Measurements from ENCODE around the gene ENC1.
"Not testable (repeated sequence)": the region's sequence is repeated elsewhere in the genome, so short reads cannot be mapped to it uniquely, and the experiment has no call there.

Gene ENC1

DNA sequence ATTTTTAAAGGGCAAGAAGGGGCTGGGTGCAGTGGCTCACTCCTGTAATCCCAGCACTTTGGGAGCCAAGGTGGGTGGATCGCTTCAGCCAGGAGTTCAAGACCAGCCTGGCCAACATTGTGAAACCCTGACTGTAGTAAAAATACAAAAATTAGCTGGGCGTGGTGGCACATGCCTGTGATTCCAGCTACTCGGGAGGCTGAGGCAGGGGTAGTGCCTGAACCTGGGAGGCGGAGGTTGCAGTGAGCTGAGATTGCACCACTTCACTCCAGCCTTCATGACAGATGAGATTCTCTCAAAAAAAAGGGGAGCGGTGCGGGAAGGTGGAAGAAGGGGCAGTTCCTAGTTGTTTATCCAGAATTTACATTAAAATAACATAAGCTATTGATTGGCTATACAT lies 35.9 kb upstream of the ENC1 start:
- not testable (repeated sequence) for H2BK5ac ChIP-seq (ENCODE audit: low read length); H4K91ac ChIP-seq (ENCODE audit: low read depth, low read length, poor library complexity); H2BK12ac ChIP-seq (ENCODE audit: low read length); H3K9me3 ChIP-seq (replicated peaks in 1 of 2; ENCODE audit: control insufficient read depth in 2 of 2, insufficient read depth in 1 of 2, low read depth in 1 of 2, low read length in 2 of 2); H3K23ac ChIP-seq (ENCODE audit: low read depth, low read length, poor library complexity); H2AK5ac ChIP-seq (ENCODE audit: low read depth, low read length); H2BK15ac ChIP-seq (ENCODE audit: low read length); H3K36me3 ChIP-seq (replicated peaks in 1 of 2; ENCODE audit: control insufficient read depth in 2 of 2, insufficient read depth in 2 of 2, low read length in 2 of 2); H3K4me3 ChIP-seq (ENCODE audit: low read length in 2 of 2); H3K4me1 ChIP-seq (ENCODE audit: control insufficient read depth in 2 of 2, insufficient read depth in 1 of 2, low read depth in 1 of 2, low read length in 2 of 2); H3K14ac ChIP-seq (ENCODE audit: low read length); H3K4me2 ChIP-seq (ENCODE audit: insufficient read depth, low read length, poor library complexity, severe bottlenecking); H2AFZ ChIP-seq (ENCODE audit: low read length); H3K27me3 ChIP-seq (ENCODE audit: control insufficient read depth in 3 of 3, insufficient read depth in 3 of 3, low read depth in 1 of 3, low read length in 3 of 3); H4K8ac ChIP-seq (ENCODE audit: low read depth, low read length); H3K79me1 ChIP-seq (ENCODE audit: low read depth, low read length); H3K27ac ChIP-seq (replicated peaks; ENCODE audit: low read length); H3K18ac ChIP-seq (ENCODE audit: low read length); H3K4ac ChIP-seq (ENCODE audit: low read length); H3K9ac ChIP-seq (ENCODE audit: low read depth, low read length, poor library complexity); H2BK120ac ChIP-seq (ENCODE audit: low read depth, low read length); DNase-seq (ENCODE audit: low spot score)
- no CpG with 5 or more reads among the region's 6 CpGs for WGBS, 2 donors (ENCODE audit: extremely low coverage in 2 of 2, insufficient read length in 2 of 2, insufficient replicate concordance in 1 of 2)

DNA sequence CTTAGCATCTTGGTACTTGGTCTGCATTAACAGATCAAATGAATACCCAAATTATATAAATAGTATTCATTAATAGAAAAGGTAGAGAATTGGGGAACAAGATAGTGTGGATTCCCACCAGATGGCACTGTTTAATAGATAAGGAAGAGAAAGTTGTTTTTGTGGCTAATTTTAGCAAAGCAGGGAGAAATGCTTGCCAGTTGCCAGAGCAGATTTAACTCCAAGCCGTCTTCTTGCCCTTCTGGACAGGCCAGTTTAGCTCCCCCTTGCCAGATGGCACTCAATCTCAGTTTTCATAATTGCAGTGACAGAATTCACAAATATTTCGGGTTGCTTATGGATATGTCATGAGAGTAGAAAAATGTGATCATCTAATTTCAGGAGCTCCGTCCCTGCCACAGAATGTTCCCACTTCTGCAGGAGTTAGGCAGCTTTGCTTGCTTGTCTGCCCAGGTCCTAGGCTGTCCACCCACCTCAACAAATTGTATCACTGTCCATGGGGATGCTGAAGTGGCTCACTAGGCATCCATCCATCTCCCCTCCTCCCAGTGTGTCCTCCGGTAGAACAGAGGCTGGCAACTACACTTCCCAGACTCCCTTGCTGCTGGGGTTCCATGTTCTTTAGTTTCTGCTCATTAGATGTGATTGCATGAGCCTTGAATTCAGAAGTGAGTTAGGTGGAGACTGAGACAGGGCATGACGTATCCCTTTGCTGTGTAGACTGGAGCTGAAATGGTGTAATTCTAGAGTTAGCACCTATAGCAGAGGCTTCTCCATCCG lies 32.7 kb upstream of the ENC1 start:
- Histone ChIP-seq H2AK5ac (ENCODE audit: low read depth, low read length) (no peak overlapping the region), H2BK5ac (ENCODE audit: low read length) (no peak overlapping the region), H3K9me3 (replicated peaks in 1 of 2; ENCODE audit: control insufficient read depth in 2 of 2, insufficient read depth in 1 of 2, low read depth in 1 of 2, low read length in 2 of 2) (no peaks in the 10 kb centered on the region), H3K27me3 (ENCODE audit: control insufficient read depth in 3 of 3, insufficient read depth in 3 of 3, low read depth in 1 of 3, low read length in 3 of 3) (no peaks in the 10 kb centered on the region), H2BK120ac (ENCODE audit: low read depth, low read length) (no peak overlapping the region), H2BK15ac (ENCODE audit: low read length) (no peak overlapping the region), H3K79me1 (ENCODE audit: low read depth, low read length) (no peaks in the 10 kb centered on the region), H2BK12ac (ENCODE audit: low read length) (no peak overlapping the region), H4K91ac (ENCODE audit: low read depth, low read length, poor library complexity) (no peak overlapping the region), H3K18ac (ENCODE audit: low read length) (no peak overlapping the region), H3K23ac (ENCODE audit: low read depth, low read length, poor library complexity) (no peak overlapping the region), H3K4me1 (ENCODE audit: control insufficient read depth in 2 of 2, insufficient read depth in 1 of 2, low read depth in 1 of 2, low read length in 2 of 2) (peaks cover 2 to 4% of the 10 kb centered on the region in 2 donors), H2AFZ (ENCODE audit: low read length) (peak overlapping the region; percentile 47), H3K36me3 (replicated peaks in 1 of 2; ENCODE audit: control insufficient read depth in 2 of 2, insufficient read depth in 2 of 2, low read length in 2 of 2) (no peaks in the 10 kb centered on the region), H3K4me2 (ENCODE audit: insufficient read depth, low read length, poor library complexity, severe bottlenecking) (no peak overlapping the region), H3K27ac (replicated peaks; ENCODE audit: low read length) (no peak overlapping the region), H4K8ac (ENCODE audit: low read depth, low read length) (no peak overlapping the region), H3K14ac (ENCODE audit: low read length) (no peak overlapping the region), H3K4me3 (ENCODE audit: low read length in 2 of 2) (no peak overlapping the region), H3K4ac (ENCODE audit: low read length) (no peak overlapping the region), H3K9ac (ENCODE audit: low read depth, low read length, poor library complexity) (no peak overlapping the region)
- DNase-seq (ENCODE audit: low spot score) = no peak
- WGBS, 2 donors (ENCODE audit: extremely low coverage in 2 of 2, insufficient read length in 2 of 2, insufficient replicate concordance in 1 of 2) = no CpG with 5 or more reads among the region's 6 CpGs

DNA sequence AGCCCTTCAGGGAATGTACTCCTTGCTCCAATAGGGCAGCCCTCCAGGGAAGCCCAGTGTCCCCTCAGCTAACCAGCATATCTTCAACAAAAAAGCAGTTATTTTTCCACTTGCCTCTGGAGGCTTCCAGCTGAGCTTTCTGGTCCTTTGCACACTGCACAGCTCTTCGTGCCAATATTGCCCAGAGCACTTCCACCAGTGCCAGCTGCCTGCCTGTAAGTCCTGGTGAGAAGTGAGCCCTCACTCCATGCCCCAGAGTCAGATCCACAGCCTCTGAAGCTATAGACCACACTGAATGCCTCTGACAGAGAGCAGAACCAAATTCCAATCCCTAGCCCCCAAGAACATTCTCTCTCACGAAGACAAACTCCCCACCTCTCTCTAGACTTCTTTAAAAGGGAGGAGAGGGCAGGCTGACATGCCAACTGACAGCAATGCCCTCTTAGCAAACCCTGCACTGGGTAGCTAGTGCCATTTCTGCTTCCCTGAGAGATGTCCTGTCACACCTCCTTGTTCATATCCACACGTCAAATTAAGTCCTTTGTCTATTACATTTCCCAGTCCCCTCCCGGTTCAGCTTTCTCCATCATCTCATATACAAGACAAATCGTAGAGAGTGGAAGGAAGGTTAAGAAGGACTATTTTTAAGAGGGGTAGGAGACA lies 31.8 kb upstream of the ENC1 start:
- H2AFZ ChIP-seq (ENCODE audit: low read length) = no peak overlapping the region
- H2BK15ac ChIP-seq (ENCODE audit: low read length) = no peak overlapping the region
- H3K9ac ChIP-seq (ENCODE audit: low read depth, low read length, poor library complexity) = no peak overlapping the region
- H3K9me3 ChIP-seq (replicated peaks in 1 of 2; ENCODE audit: control insufficient read depth in 2 of 2, insufficient read depth in 1 of 2, low read depth in 1 of 2, low read length in 2 of 2) = no peaks in the 10 kb centered on the region
- no peak overlapping the region for H3K4me3 ChIP-seq (ENCODE audit: low read length in 2 of 2)
- H3K27me3 ChIP-seq (ENCODE audit: control insufficient read depth in 3 of 3, insufficient read depth in 3 of 3, low read depth in 1 of 3, low read length in 3 of 3) = peaks cover 0 to 6% (median 0%) of the 10 kb centered on the region in 3 experiments
- H3K4me1 ChIP-seq (ENCODE audit: control insufficient read depth in 2 of 2, insufficient read depth in 1 of 2, low read depth in 1 of 2, low read length in 2 of 2) = peaks cover 2 to 4% of the 10 kb centered on the region in 2 donors
- no peak overlapping the region for H3K4me2 ChIP-seq (ENCODE audit: insufficient read depth, low read length, poor library complexity, severe bottlenecking)
- H2AK5ac ChIP-seq (ENCODE audit: low read depth, low read length) = no peak overlapping the region
- no CpG with 5 or more reads among the region's 5 CpGs for WGBS, 2 donors (ENCODE audit: extremely low coverage in 2 of 2, insufficient read length in 2 of 2, insufficient replicate concordance in 1 of 2)
- no peaks in the 10 kb centered on the region for H3K79me1 ChIP-seq (ENCODE audit: low read depth, low read length)
- no peak overlapping the region for H4K91ac ChIP-seq (ENCODE audit: low read depth, low read length, poor library complexity)
- H3K14ac ChIP-seq (ENCODE audit: low read length) = no peak overlapping the region
- no peak overlapping the region for H4K8ac ChIP-seq (ENCODE audit: low read depth, low read length)
- no peak overlapping the region for H3K4ac ChIP-seq (ENCODE audit: low read length)
- H2BK5ac ChIP-seq (ENCODE audit: low read length) = no peak overlapping the region
- DNase-seq (ENCODE audit: low spot score) = no peak
- peak overlapping the region; percentile 13 for H3K18ac ChIP-seq (ENCODE audit: low read length)
- H3K36me3 ChIP-seq (replicated peaks in 1 of 2; ENCODE audit: control insufficient read depth in 2 of 2, insufficient read depth in 2 of 2, low read length in 2 of 2) = no peaks in the 10 kb centered on the region
- H2BK120ac ChIP-seq (ENCODE audit: low read depth, low read length) = no peak overlapping the region
- no peak overlapping the region for H3K23ac ChIP-seq (ENCODE audit: low read depth, low read length, poor library complexity)
- H3K27ac ChIP-seq (replicated peaks; ENCODE audit: low read length) = no peak overlapping the region
- H2BK12ac ChIP-seq (ENCODE audit: low read length) = no peak overlapping the region

DNA sequence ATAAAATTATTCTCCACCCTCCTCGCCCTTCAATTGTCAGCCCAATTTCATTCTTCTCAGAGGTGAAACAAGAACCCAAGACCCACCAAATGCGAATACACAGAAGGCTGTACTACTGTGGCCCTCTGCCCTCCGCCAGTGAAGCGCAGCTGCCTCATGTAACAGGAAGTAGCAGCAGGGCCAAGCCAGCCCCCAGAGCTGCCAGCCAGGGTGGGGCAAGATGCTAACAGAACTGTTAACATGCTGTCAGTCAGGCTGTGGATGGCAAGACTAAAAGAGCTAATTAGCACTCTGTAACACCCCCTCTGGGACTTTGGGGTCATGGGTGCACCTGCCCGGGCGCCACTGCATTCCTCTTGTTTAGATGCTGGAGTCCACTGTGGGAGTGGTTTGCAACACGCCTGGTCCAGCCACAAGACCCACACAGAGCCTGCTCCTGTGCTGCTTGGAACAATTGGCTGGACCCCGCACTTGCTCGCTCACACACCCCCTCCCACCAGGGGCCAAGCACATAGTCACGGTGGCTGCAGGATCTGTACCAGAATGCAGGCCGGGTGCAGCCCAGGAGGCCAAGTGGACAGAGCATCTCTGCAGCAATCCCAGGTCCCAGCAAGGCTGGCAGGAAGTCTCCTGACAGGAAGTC lies 30.0 kb upstream of the ENC1 start:
- Histone ChIP-seq H3K36me3 (replicated peaks in 1 of 2; ENCODE audit: control insufficient read depth in 2 of 2, insufficient read depth in 2 of 2, low read length in 2 of 2) (no peaks in the 10 kb centered on the region), H2BK5ac (ENCODE audit: low read length) (no peak overlapping the region), H3K79me1 (ENCODE audit: low read depth, low read length) (no peaks in the 10 kb centered on the region), H3K27me3 (ENCODE audit: control insufficient read depth in 3 of 3, insufficient read depth in 3 of 3, low read depth in 1 of 3, low read length in 3 of 3) (peaks cover 0 to 12% (median 0%) of the 10 kb centered on the region in 3 experiments), H2BK120ac (ENCODE audit: low read depth, low read length) (no peak overlapping the region), H3K23ac (ENCODE audit: low read depth, low read length, poor library complexity) (peak overlapping the region; percentile 6), H3K4ac (ENCODE audit: low read length) (no peak overlapping the region), H2BK15ac (ENCODE audit: low read length) (no peak overlapping the region), H3K4me2 (ENCODE audit: insufficient read depth, low read length, poor library complexity, severe bottlenecking) (no peak overlapping the region), H3K9ac (ENCODE audit: low read depth, low read length, poor library complexity) (no peak overlapping the region), H2AK5ac (ENCODE audit: low read depth, low read length) (no peak overlapping the region), H3K27ac (replicated peaks; ENCODE audit: low read length) (no peak overlapping the region), H2AFZ (ENCODE audit: low read length) (peak overlapping the region; percentile 28), H3K18ac (ENCODE audit: low read length) (peak overlapping the region; percentile 48), H3K9me3 (replicated peaks in 1 of 2; ENCODE audit: control insufficient read depth in 2 of 2, insufficient read depth in 1 of 2, low read depth in 1 of 2, low read length in 2 of 2) (no peaks in the 10 kb centered on the region), H4K8ac (ENCODE audit: low read depth, low read length) (no peak overlapping the region), H3K14ac (ENCODE audit: low read length) (no peak overlapping the region), H3K4me3 (ENCODE audit: low read length in 2 of 2) (no peak overlapping the region), H2BK12ac (ENCODE audit: low read length) (no peak overlapping the region), H3K4me1 (ENCODE audit: control insufficient read depth in 2 of 2, insufficient read depth in 1 of 2, low read depth in 1 of 2, low read length in 2 of 2) (peaks cover 2 to 4% of the 10 kb centered on the region in 2 donors), H4K91ac (ENCODE audit: low read depth, low read length, poor library complexity) (no peak overlapping the region)
- DNase-seq (ENCODE audit: low spot score) = no peak
- no CpG with 5 or more reads among the region's 11 CpGs for WGBS, 2 donors (ENCODE audit: extremely low coverage in 2 of 2, insufficient read length in 2 of 2, insufficient replicate concordance in 1 of 2)
